Measurements from ENCODE around the gene WDR64.
"Not testable (repeated sequence)": the region's sequence is repeated elsewhere in the genome, so short reads cannot be mapped to it uniquely, and the experiment has no call there.

The WDR64 gene

GRCh38 chr1:241813768-241814320 lies 161.8 kb downstream of the WDR64 start:
- no peak for DNase-seq

GRCh38 chr1:241816008-241816407 lies 163.9 kb downstream of the WDR64 start:
- DNase-seq: no peak

GRCh38 chr1:241817331-241817792 lies 165.3 kb downstream of the WDR64 start:
- no peak for DNase-seq

GRCh38 chr1:241817956-241818612 lies 166.0 kb downstream of the WDR64 start:
- DNase-seq: no peak

- no peak for DNase-seq
These were observed 167.3 kb downstream of the WDR64 start for GRCh38 chr1:241819340-241819866.

- DNase-seq: no peak
These were observed 169.3 kb downstream of the WDR64 start for GRCh38 chr1:241821363-241821762.

GRCh38 chr1:241822846-241823245 lies 170.8 kb downstream of the WDR64 start:
- DNase-seq: no peak

GRCh38 chr1:241823925-241824324 lies 171.8 kb downstream of the WDR64 start:
- DNase-seq: no peak

- no peak for DNase-seq
These were observed 173.5 kb downstream of the WDR64 start for GRCh38 chr1:241825581-241825980.

GRCh38 chr1:241826613-241827012 lies 174.5 kb downstream of the WDR64 start:
- DNase-seq: not testable (repeated sequence)

- DNase-seq: no peak
These were observed 175.2 kb downstream of the WDR64 start for GRCh38 chr1:241827264-241827663.

GRCh38 chr1:241828463-241829021 lies 176.5 kb downstream of the WDR64 start:
- no peak for DNase-seq

GRCh38 chr1:241829468-241829867 lies 177.4 kb downstream of the WDR64 start:
- no peak for DNase-seq

GRCh38 chr1:241834733-241835377 lies 182.8 kb downstream of the WDR64 start:
- peak; percentile 18 for DNase-seq

- no peak for DNase-seq
These were observed 184.9 kb downstream of the WDR64 start for GRCh38 chr1:241836941-241837340.

GRCh38 chr1:241837416-241837815 lies 185.3 kb downstream of the WDR64 start:
- DNase-seq: no peak

- DNase-seq: no peak
These were observed 185.8 kb downstream of the WDR64 start for GRCh38 chr1:241837901-241838300.

- DNase-seq: no peak
These were observed 186.8 kb downstream of the WDR64 start for GRCh38 chr1:241838897-241839296.

GRCh38 chr1:241839369-241839979 lies 187.4 kb downstream of the WDR64 start:
- DNase-seq: no peak

GRCh38 chr1:241840164-241840563 lies 188.1 kb downstream of the WDR64 start:
- DNase-seq: no peak

GRCh38 chr1:241841691-241842090 lies 189.6 kb downstream of the WDR64 start:
- peak; percentile 28 for DNase-seq

GRCh38 chr1:241842565-241842964 lies 190.5 kb downstream of the WDR64 start:
- no peak for DNase-seq

- DNase-seq: peak; percentile 31
These were observed 192.5 kb downstream of the WDR64 start for GRCh38 chr1:241844593-241844992.
